NCI-H2171 treated with DMSO at 0.1 percent for 48 hours (cell line): ENCODE results near the gene WDR4.
"Not testable (repeated sequence)": the region's sequence is repeated elsewhere in the genome, so short reads cannot be mapped to it uniquely, and the experiment has no call there.

Source experiments
- DNase-seq: peaks from one replicate; lab custom pipeline; 2025; lab: John Stamatoyannopoulos, UW

Gene WDR4

DNA sequence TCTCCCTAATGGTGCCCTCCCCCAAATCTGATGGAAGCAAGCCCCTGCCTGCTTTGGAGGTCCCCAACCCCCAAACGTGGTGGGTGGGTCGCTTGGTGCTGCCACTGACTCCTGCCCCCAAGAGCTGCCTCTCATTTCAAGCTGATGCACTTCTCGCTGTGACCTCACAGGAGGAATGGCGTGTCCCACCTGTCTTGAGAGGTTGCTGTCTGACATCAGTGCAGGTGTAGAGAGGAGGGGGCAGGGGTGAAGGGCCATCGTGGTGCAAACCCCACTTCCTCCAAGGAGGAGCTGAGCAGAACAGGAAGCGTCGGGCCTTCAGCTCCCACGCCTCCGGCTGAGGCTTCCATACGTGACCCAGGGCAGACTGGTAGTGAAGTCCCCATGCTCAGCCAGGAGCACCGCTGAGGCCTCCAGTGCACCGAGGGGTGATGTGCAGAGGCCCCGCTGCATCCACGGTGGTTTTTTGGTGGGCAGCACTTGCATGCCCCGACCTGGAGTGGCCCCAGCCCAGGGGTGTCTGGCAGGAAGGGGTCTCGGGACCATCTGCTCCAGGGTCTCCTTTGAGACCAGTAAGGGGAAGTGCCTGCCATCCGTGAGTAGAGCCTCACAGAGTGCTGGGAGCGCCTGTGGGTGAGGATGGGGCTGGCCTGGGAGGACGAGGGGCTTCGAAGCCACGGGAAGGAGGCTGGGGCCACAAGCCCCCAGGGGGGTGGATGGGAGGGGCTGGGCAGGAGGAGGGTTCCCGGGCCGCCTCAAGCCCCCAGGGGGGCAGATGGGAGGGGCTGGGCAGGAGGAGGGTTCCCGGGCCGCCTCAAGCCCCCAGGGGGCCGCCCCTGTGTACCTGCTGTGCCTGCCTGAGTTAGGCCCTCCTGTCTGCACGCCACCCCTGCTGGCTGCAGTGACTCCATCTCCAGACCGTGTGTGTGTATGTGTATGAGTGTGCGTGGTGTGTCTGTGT lies 39.8 kb downstream of the WDR4 start:
- DNase-seq: no peak

- not testable (repeated sequence) for DNase-seq
Observed at GRCh38 chr21:42838212-42838690, 41.1 kb downstream of the WDR4 start.

DNA sequence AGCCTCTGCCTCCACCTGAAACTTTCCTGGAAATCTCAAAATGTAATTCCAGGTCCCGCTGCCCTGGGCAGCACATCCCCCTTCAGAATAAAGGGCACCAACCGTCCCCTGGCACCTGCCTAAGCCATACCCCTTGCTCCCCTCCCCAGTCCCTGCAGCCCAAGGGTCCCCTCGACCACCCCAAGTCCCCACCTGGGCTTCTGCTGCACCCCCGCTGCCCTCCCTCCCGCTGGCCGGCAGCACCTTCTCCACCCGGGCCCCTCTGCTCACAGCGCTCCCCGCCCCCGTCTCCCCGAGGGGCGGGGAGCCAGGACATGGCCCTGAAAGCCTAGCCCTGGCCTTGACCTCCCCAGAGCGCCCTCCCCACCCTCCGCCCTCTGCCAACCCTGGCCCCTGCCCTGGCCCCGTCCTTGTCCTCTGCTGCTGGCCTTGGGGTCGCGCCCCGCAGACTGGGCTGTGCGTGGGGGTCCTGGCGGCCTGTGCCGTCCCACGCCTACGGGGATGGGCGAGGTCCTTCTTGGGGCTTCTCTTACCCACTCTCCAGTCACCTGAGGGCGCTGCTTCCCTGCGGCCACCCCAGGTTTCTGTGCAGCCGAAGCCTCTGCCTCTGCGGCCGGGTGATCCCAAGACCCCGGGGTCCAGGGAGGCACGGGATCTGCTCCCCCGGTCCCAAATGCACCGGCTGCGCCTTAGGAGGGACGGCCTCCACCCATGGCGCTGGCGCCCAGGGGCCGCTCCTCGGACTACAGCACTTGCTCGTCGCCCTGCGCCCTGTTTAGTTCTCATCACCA lies 41.7 kb downstream of the WDR4 start:
- no peak for DNase-seq

DNA sequence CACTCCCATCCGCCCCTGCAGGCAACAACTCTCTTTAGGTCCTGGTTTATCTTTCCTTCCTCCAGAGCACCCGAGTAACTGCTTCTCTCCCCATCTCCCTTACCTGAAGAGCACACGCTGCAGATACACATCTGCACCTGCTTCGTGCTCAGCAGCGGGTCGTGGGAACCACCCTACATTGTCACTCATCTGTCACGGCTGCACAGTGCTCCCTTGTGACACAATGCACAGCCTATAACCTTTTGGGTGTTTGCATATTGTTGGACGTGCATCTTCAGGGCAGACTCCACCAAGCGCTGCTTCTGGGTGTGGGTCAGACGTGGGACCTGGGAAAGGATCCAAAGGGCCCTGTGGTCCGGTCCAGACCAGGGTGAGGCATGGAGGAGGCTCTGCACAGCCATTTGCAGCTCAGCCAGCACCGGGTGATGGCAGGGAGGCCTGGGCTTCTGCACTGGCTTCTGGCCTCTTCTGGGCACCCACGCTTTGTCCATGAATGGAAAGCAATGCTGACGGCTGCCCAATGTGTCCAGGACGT lies 42.5 kb downstream of the WDR4 start:
- DNase-seq: no peak

GRCh38 chr21:42836402-42836666 lies 43.0 kb downstream of the WDR4 start:
- DNase-seq: no peak

GRCh38 chr21:42835611-42836401 lies 43.5 kb downstream of the WDR4 start:
- no peak for DNase-seq

GRCh38 chr21:42835211-42835610 lies 44.1 kb downstream of the WDR4 start:
- DNase-seq: no peak

- no peak for DNase-seq
Observed at GRCh38 chr21:42834726-42835191, 44.6 kb downstream of the WDR4 start.

DNA sequence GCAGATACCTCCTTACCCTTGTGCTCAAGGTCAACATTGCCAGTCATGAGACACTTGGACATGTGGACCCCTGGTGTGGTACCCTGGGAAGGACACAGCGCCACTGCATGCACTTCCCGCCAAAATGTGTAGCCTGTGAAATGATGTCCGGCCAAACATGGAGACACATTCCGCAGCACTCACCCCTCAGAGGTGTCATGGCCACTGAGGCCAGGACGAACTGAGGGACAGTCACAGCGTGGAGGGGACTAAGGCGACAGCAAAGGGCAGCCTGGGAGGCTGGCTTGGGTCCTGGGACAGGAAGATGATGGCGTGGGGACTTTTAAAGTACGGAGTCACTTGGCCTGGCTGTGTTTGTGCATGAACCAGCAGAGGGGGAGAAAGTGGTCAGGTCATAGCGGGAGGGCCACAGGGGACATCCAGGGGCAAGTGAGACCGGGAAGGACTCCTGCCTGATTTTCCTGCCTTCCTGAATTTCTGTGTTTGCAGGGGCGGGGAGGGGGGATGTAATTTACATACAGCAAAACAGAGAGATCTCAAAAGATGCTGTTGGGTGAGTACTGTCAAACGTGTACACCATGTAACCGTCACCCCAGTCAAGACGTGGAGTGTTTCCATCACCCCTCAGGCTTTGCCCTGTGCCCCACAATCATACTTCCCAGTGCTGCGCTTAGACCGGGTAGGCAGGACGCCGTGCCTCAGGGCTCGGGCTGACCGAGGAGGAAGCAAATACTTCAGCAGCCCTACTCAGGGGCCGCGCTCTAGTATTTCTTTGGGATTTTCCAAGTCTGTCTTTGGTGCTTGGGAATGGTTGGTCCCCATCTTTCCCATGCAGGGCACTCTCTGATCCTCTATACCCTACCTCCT lies 45.2 kb downstream of the WDR4 start:
- no peak for DNase-seq

DNA sequence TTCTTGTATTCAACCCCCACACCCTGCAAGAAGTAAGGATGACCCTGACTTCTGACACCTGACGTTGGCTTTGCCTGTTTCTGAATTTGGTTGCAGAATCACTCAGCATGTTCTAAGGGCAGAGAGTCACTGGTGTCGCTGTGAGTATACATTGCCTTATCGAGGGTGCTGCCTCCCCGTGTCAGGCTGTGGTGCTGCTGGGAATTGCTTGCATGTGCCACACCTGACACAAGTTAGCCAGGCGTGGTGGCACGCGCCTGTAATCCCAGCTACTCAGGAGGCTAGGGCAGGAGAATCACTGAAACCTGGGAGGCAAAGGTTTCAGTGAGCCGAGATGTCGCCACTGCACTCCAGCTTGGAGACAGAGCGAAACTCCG lies 45.9 kb downstream of the WDR4 start:
- peak; percentile 57 for DNase-seq

DNA sequence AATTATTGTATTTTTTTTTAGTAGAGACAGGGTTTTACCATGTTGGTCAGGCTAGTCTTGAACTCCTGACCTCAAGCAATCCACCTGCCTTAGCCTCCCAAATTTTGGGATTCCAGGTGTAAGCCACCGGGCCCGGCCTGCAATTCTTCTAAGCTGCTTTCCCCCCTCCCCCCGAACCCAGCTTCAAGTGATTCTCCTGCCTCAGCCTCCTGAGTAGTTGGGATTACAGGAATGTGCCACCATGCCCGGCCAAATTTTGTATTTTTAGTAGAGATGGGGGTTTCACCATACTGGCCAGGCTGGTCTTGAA lies 47.1 kb downstream of the WDR4 start:
- not testable (repeated sequence) for DNase-seq

DNA sequence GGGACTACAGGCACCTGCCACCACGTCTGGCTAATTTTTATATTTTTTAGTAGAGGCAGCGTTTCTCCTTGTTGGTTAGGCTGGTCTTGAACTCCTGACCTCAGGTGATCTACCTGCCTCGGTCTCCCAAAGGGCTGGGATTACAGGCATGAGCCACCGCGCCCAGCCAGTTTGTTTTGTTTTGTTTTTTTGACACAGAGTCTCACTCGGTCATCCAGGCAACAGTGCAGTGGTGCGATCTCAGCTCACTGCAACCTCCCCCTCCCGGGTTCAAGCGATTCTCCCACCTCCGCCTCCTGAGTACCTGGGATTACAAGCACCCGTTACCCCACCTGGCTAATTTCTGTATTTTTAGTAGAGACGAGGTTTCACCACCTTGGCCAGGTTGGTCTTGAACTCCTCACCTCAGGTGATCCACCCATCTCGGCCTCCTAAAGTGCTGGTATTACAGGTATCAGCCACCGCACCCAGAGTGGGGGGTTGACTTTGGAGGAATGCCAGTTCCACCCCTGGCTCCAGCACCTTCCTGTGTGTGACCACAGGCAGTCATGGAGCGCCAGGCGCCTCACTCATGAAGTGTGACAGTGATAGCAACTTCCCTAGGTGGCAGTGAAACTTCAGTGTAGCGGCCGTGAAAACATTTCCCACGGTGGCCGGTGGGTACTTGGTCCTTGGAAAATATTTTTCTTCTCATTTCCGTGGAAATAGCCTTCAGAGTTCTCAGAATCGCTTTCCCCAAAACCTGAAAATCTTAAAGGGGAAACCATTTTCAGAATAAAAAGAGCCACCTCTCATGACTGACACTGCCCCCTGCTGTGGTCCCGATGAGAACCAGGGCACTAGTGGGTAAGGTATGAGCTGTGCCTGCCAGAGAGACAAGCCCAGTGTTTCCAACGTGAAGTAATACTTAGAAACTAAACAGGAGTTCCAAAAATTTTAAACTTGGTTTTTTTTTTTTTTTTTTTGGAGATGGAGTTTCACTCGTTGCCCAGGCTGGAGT lies 48.6 kb downstream of the WDR4 start:
- DNase-seq: no peak

DNA sequence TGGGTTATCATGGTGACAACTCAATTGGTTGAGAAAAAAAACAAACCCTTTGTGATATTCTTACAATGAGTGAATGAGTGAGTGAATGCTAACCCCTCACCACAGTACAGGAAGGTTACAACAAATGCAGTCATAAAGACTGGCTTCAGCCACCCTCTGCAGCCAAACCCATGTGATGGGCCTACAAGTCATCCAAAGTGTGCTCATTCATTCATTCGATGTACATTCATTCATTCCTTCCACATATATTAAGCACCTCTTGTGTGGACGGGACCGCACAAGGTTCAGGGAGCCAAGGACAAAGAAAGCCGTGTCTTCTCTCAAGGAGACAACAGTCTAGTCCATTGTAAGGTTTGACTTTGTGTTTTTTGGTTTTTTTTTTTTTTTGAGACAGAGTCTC lies 49.4 kb downstream of the WDR4 start:
- no peak for DNase-seq

DNA sequence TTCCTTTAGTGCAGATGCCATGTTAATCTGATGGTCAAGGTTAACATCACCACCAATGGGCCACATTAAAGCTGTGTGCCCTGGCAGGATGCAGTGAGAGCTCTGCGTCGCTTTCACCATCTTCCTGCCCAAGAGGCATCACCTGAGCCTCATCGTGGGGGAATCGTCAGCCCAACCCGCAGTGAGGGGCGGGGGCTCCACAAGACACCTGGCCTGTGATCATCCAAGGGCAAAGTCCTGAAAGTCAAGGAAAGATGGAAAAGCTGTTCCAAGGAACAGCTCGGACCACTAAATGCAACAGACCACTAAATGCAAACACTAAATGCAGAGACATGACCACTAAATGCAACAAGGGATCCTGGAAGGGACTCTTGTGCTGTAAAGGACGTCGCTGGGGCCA lies 49.9 kb downstream of the WDR4 start:
- no peak for DNase-seq

- DNase-seq: no peak
Observed at GRCh38 chr21:42827588-42827987, 51.8 kb downstream of the WDR4 start.

GRCh38 chr21:42820616-42821465 lies 58.5 kb downstream of the WDR4 start:
- DNase-seq: no peak

GRCh38 chr21:42819861-42820615 lies 59.3 kb downstream of the WDR4 start:
- DNase-seq: no peak

- peak; percentile 25 for DNase-seq
Observed at GRCh38 chr21:42818328-42818749, 61.0 kb downstream of the WDR4 start.
